Stimulated activated CD4-positive, alpha-beta T cell treated with anti-CD3 and anti-CD28 coated beads, Interleukin-12 subunit alpha, Interleukin-12 subunit beta, amount 100 ng/mL, for 4 hours (primary cell): ENCODE measurements around the gene GH1.
"Not testable (repeated sequence)": the region's sequence is repeated elsewhere in the genome, so short reads cannot be mapped to it uniquely, and the experiment has no call there.

ENCODE experiments used
- DNase-seq: peaks from one replicate; pipeline ENCODE4 v3.0.0-alpha.2; 2020

The GH1 gene

DNA sequence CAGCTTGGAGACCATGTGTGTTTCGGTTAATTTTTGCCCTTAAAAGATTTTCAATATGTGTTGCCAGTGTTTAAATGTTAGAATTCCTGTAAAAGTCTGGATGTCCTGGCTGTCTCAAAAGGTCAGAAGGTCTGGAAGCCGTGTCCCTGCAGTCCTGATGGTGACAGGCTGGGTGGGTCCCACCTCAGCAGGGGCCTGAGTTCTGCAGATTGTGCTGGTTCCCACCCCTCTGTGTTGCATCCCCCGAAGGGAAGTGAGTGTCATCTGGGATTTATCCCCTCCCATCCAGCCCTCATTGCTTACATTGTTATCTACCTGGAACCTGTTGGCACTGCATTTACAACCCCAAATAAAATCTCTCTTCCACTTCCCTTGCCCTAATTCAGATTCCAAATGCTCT is 24.6 kb downstream of the GH1 start:
- DNase-seq: not testable (repeated sequence)

DNA sequence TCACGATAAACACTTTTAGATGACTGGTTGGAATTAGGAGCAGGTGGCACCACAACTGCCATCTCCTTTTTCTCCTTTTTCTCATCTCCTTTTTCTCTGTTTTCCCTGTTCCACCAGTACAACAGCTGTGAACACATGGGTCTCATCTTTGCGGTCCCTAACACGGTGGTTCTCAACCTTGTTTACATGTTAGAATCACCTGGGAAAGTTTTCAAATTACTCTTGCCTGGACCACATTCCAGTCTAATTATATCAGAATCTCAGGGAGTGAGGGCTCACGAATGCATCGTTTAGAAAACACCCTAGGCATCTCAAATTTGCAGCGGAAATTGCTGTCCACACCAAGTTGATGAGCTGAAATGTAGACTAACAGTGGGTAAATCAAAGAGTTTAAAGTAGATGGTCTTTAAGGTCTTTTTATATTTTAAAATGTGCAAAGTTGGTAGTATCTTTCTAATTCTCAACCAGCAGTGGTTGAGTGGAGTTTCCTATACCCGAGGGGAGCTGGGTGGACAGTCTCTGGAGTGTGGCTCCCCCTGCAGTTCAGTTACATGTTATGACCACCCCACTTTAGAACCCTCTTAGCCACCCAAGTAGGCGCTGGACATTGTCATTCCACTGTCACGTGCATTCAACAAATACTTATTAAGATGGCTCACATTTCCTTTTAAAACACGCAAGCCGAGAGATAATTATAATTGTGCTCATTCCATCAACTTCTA is 26.2 kb downstream of the GH1 start:
- not testable (repeated sequence) for DNase-seq

DNA sequence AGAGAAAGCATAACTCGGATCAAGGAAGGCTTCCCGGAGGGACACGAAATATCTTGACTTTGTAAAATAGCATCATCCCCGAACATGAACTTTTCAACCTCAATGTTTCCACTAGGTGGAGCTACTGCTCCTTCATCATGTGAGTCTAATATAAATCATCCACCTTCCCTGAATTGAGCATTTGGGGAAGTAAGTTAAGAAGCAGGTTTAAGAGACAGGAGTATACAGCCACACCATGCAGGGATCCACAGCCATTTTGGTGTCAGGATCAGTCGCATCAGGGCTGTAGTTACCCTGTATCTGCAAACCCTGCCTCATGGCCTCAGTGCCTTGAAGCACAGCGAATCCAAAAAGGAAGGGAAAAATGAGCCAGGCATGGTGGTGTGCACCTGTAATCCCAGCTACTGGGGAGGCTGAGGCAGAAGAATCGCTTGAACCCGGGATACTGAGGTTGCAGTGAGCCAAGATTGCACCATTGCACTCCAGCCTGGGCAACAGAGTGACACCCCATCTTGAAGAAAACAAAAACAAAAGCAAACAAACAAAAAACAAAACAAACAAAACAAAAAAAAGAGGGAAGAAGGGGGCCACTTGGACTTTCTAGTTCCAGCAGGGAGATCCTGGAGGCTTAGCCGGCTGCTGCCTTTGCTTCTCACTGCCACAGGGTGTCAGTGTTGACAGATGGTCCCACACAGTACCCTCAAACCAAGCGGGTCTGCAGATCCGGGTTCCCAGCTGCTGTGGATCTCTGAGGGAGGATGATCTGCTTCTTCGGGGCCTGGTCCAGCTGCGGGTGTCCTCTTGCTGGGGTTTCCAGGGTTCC is 29.4 kb downstream of the GH1 start:
- DNase-seq: not testable (repeated sequence)

DNA sequence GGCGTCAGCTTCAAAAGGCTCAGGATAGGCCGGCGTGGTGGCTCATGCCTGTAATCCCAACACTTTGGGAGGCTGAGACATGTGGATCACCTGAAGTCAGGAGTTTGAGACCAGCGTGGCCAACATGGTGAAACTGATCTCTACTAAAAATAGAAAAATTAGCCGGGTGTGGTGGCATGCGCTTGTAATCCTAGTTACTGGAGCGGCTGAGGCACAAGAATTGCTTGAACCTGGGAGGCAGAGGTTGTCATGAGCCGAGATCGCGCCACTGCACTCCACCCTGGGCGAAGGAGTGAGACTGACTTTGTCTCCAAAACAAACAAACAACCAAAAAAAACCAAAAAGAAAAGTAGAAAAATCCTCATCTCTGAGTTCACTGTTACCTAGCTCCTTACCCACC is 33.5 kb downstream of the GH1 start:
- DNase-seq: not testable (repeated sequence)

DNA sequence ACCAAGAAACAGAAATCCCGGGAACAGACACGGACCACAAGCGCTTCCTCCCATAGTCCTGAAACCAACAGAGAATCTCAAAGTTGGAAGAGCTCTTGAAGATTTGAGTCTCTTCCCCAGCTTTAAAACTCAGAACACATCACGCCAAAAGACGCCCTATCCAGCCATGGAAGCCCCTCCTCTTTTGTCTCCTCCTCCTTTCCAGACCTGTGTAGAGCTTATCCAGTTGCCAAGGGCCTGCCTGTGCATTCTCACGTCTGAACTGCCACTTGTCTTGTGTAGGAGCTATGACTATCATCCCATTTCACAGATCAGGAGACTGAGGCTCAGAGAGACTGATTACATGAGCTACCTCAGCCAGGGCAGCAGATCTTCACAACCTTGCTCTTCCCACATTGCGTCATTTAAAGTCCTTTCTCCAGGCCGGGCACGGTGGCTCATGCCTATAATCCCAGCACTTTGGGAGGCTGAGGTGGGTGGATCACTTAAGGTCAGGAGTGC is 36.0 kb downstream of the GH1 start:
- DNase-seq: not testable (repeated sequence)

DNA sequence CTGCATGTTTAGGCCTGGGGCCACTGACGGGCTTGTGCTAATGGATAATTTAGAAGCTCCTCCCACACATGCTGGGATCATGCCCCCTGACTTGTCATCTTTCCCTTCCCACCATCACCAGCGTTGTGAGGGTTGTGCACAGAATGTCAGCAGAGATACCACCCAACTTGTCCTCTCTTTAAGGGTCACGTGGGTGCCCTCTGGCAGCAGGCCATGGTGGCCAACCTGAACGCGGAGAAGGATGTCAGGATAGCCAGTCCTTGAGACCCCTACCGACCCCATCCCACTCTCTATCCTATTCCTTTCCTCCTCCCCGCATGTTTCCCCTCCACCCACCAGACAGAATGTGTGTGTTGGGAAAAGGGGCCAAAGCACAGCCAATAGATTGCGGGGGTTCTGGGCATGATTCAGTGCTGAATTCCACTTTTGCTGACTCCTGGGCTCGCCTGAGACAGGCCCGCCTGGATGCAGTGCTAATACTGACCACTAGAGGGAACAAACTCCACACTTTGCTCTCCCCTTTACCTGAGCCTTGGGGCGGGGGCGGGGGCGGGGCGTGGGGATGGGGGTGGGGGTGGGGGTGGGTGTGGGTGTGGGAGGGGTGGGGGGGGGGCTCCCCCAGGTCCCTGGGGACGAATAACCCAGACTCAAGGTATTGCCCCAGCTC is 36.6 kb downstream of the GH1 start, which contains the start of gene GH2:
TSS of gene GH2 (minus strand) at position 10 of the 667 bp plus-strand sequence. CDS start 143 bp downstream, outside the sequence.
- DNase-seq: peak; percentile 49

DNA sequence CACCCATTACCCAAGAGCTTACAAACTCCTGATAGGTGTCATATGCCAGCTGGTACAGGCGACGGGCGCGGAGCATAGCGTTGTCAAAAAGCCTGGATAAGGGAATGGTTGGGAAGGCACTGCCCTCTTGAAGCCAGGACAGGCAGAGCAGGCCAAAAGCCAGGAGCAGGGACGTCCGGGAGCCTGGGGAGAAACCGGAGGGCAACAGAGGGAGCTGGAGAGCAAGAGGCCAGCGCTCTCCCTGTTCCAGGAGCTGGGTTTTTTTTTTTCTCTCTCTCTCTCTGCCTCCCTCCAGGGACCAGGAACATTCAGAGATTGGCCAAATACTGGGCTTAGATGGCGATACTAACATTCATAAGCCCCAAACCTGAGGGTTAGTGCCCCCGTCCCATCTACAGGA is 37.3 kb downstream of the GH1 start:
- DNase-seq: not testable (repeated sequence)

DNA sequence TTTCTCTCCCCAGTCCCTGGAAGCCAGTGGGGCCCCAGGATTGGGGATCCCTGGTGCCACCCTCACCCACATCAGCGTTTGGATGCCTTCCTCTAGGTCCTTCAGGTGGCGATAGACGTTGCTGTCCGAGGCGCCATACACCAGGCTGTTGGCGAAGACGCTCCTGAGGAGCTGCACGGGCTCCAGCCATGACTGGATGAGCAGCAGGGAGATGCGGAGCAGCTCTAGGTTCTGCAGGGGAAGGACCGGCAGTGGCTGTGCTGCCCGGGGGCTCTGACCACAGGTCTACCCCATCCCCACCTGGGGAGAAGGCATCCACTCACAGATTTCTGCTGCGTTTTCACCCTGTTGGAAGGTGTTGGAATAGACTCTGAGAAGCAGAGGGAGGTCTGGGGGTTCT is 37.9 kb downstream of the GH1 start:
- no peak for DNase-seq

DNA sequence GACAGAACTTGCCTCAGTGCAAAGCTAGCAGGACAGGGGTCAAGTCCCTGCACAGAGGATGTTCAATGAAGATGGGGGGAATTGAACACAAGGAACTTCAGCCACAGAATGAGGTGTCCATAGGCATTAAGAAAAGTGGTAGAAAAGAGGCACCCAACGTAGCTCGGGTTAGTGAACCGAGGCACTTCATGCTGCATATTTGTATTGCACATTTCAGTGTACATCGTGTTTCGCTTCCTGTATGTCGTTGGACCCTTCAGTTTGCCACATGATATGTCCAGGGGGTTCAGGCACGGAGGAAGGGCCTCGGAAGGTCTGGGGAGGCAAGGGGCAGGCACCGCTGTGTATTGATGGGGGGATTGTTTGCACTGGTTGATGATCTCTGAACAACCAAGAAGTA is 40.2 kb downstream of the GH1 start:
- DNase-seq: not testable (repeated sequence)

DNA sequence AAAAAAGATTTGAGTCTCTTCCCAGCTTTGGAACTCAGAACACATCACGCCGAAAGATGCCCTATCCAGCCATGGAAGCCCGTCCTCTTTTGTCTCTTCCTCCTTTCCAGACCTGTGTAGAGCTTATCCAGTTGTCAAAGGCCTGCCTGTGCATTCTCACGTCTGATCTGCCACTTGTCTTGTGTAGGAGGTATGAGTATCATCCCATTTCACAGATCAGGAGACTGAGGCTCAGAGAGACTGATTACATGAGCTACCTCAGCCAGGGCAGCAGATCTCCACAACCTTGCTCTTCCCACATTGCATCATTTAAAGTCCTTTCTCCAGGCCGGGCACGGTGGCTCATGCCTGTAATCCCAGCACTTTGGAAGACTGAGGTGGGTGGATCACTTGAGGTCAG is 43.9 kb downstream of the GH1 start:
- DNase-seq: not testable (repeated sequence)

DNA sequence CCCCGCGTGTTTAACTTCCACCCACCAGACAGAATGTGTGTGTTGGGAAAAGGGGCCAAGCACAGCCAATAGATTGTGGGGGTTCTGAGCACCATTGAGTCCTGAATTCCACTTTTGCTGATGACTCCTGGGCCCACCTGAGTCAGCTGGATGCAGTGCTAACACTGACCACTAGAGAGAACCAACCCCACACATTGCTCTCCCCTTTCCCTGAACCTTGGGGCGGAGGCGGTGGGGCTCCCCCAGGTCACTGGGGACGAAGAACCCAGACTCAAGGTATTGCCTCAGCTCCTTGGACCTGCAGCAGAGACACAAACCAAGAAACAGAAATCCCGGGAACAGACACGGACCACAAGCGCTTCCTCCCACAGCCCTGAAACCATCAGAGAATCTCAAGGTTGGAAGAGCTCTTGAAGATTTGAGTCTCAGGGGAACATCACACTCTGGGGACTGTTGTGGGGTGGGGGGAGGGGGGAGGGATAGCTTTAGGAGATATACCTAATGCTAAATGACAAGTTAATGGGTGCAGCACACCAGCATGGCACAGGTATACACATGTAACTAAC is 44.5 kb downstream of the GH1 start:
- DNase-seq: not testable (repeated sequence)

DNA sequence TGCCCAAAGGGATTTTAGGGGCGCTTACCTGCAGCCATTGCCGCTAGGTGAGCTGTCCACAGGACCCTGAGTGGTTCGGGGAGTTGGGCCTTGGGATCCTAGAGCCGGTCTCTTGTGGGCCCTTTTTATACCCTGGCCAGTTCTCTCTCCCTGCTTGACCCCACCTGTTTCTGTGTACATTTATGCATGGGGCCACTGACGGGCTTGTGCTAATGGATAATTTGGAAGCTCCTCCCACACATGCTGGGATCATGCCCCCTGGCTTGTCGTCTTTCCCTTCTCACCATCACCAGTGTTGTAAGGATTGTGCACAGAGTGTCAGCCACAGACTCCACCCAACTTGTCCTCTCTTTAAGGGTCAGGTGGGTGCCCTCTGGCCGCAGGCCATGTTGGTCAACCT is 45.1 kb downstream of the GH1 start, which contains the start of gene CSH2:
TSS of gene CSH2 (minus strand) at position 101 of the 400 bp plus-strand sequence. CDS start at position 38, 63 bp downstream.
- DNase-seq: not testable (repeated sequence)

DNA sequence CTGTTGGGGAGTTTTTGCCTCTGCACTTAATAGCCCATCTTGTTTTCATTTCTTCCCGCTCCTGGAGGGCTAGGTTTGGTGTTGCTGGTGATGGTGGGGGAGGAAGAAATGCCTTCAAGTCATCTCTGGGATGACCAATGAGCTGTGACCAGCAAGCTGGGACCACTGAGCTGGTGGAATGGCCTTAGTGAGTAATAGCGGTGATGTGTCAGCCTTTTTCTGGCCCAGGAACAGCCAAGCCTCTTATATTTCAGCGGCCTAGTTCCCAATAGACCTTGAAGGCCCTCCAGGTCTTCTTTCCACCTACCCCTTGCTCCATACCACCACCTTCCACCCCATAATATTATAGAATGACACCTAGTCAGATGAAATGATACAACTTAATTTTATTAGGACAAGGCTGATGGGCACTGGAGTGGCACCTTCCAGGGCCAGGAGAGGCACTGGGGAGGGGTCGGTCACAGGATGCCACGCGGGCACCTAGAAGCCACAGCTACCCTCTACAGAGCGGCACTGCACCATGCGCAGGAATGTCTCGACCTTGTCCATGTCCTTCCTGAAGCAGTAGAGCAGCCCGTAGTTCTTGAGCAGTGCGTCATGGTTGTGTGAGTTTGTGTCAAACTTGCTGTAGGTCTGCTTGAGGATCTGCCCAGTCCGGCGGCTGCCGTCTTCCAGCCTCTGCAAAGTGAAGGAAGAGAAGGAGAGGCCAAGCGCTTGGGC is 46.8 kb downstream of the GH1 start:
- not testable (repeated sequence) for DNase-seq

DNA sequence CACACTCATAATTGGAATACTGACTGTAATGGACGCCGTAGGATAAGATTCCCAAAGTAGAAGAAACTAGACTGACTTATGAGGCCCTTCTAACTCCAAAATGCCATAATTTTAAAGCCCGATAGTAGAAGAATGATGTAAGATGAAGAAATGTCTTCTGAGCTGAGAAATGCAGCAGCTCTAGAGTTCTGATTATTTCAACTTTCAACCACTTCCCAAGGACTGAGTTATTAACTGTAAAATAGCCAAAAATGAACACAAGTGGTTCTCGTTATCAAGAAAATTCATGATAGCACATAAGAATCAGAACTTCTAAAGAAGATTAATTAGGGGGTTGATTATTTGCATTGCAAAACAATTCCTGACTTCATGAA is 48.4 kb downstream of the GH1 start:
- not testable (repeated sequence) for DNase-seq

DNA sequence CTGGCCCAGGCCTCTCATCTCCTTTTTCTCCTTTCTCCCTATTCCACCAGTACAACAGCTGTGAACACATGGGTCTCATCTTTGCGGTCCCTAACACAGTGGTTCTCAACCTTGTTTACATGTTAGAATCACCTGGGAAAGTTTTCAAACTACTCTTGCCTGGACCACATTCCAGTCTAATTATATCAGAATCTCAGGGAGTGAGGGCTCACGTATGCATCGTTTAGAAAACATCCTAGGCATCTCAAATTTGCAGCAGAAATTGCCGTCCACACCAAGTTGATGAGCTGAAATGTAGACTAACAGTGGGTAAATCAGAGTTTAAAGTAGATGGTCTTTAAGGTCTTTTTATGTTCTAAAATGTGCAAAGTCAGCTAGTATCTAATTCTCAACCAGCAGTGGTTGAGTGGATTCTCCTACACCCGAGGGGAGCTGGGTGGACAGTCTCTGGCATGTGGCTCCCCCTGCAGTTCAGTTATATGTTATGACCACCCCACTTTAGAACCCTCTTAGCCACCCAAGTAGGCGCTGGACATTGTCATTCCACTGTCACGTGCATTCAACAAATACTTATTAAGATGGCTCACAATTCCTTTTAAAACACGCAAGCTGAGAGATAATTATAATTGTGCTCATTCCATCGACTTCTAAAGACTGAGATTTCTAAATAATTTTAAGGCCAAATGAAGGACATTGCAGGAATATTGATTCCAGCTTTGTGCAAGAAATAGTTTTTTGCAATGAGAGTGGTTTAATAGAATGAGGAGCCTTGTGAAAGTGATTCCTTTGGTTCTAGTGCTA is 48.9 kb downstream of the GH1 start:
- DNase-seq: not testable (repeated sequence)
